IgD-negative memory B cell (primary cell): ENCODE data around the gene SMARCA2. TPM values are rescaled to one million over a fixed set of nuclear protein-coding genes. Genes with fewer than 3 reads are reported as not detected.

ENCODE experiments used
- H3K27ac Mint-ChIP-seq, 3 donors: one replicate each; pipeline ENCODE4 v1.8.0; 2020 to 2022; ENCODE audit warnings: mild to moderate bottlenecking in 3 of 3, mixed read lengths in 3 of 3, moderate library complexity in 1 of 3
- H3K27me3 Mint-ChIP-seq: one replicate; pipeline ENCODE4 v1.8.0; 2021; ENCODE audit warnings: mixed read lengths
- H3K36me3 Mint-ChIP-seq: one replicate; pipeline ENCODE4 v1.8.0; 2020; ENCODE audit warnings: mild to moderate bottlenecking, mixed read lengths
- H3K4me1 Mint-ChIP-seq, 3 donors: one replicate each; pipeline ENCODE4 v1.8.0; 2020 to 2022; ENCODE audit warnings: mixed read lengths in 3 of 3, mild to moderate bottlenecking in 1 of 3
- H3K4me3 Mint-ChIP-seq, 4 donors: one replicate each; pipeline ENCODE4 v1.8.0; 2020 to 2022; ENCODE audit warnings: mild to moderate bottlenecking in 4 of 4, mixed read lengths in 4 of 4, moderate library complexity in 3 of 4
- H3K9me3 Mint-ChIP-seq, 3 donors: one replicate each; pipeline ENCODE4 v1.8.0; 2020 to 2021; ENCODE audit warnings: mixed read lengths in 3 of 3, mild to moderate bottlenecking in 1 of 3
- polyA plus RNA-seq: library from polyadenylated mRNA; unstranded; fragments of 300-500 nt; fragmentation: Illumina TruSeq; gene quantifications from one replicate; pipeline ENCODE4 v1.2.3, GENCODE V29; 2021

Gene SMARCA2
- polyA plus RNA-seq, 1 donor from 2014 or later = 24.9 TPM

DNA sequence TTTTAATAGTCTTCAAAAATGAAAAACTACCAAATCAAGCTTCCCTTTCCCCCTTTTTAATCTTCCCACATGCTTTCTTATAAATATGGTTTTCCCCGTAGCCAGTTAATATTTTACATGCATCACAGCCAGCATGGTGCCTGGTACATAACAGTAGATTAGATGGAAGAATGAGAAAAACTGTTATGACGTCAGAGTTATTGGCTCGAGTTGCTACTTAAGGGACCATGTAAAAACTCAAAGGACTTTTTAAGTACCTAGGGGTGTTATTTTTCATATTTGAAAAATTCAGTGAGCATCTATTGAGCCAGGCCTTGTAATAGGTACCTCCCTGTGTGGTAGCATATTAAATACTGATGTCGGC lies 176.4 kb downstream of the SMARCA2 start:
- H3K27ac Mint-ChIP-seq = peak overlapping the region in 1 of 3 donors; percentile 21
- H3K4me1 Mint-ChIP-seq = no peaks in the 10 kb centered on the region
- peaks cover 0 to 2% (median 0%) of the 10 kb centered on the region in 3 donors for H3K9me3 Mint-ChIP-seq
- no peak overlapping the region for H3K4me3 Mint-ChIP-seq
- peaks cover 26% of the 10 kb centered on the region for H3K36me3 Mint-ChIP-seq
- H3K27me3 Mint-ChIP-seq = no peaks in the 10 kb centered on the region

DNA sequence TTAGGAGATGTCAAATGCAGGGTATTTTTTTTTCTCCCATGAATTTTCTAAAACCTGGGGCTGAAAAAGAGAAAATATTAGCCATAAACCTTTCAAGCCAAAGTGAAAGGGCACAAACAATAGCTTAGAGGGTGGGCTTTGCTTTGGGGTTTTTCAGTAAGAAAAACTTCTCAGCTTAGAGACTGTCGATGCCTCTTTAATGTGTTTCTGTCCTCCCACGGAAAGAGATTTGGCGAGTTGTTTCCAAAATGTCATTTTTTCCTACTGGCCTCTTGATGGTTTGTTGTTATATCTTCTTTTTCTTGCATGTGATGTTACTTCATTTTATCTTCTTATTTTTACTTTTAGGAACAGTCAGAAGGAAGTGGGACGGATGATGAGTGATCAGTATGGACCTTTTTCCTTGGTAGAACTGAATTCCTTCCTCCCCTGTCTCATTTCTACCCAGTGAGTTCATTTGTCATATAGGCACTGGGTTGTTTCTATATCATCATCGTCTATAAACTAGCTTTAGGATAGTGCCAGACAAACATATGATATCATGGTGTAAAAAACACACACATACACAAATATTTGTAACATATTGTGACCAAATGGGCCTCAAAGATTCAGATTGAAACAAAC lies 177.3 kb downstream of the SMARCA2 start:
- Mint-ChIP-seq H3K4me1 (no peaks in the 10 kb centered on the region), H3K27me3 (no peaks in the 10 kb centered on the region), H3K36me3 (peaks cover 26% of the 10 kb centered on the region), H3K9me3 (peaks cover 0 to 2% (median 0%) of the 10 kb centered on the region in 3 donors), H3K27ac (no peak overlapping the region), H3K4me3 (no peak overlapping the region)

DNA sequence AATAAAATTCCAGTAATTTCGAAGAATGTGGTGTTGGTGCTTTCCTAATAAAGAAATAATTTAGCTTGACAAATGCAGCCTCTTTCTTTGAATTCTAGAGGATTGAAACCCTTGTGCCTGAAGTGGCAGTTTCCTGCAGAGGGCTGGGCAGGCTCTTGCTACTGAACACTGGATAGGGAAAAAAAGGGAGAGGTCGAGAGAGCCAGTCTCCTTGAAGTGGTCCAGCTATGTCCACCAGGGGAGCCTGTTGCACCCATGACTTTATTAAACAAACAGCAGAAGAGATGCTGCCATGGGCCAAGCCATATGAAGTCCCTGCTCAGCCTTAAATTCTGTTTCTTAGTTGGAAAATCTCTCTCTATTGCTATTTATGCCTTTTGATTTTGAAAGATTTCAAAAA lies 178.4 kb downstream of the SMARCA2 start:
- peaks cover 0 to 2% (median 0%) of the 10 kb centered on the region in 3 donors for H3K9me3 Mint-ChIP-seq
- no peak overlapping the region for H3K27ac Mint-ChIP-seq
- H3K36me3 Mint-ChIP-seq = peaks cover 26% of the 10 kb centered on the region
- H3K4me1 Mint-ChIP-seq = no peaks in the 10 kb centered on the region
- no peaks in the 10 kb centered on the region for H3K27me3 Mint-ChIP-seq
- H3K4me3 Mint-ChIP-seq = no peak overlapping the region

DNA sequence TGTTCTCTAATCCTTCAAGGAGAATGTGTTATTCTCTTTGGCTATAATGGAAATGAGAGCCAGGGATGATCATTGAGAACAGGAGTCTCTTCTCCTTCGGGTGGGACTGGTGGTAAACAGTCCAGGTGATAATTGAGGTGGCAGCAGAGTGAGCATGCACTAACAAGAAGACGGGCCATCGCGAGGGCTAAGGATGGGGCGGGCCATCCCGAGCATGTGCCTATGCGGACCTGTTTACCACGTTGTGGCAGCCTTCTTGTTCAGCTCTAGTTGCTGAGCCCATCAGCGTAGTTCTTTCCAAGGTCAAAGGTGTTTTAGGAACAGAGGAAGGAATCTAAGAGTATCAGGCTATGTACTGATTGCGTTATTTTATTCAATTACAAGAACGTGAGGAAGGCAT lies 180.1 kb downstream of the SMARCA2 start:
- peaks cover 0 to 1% (median 1%) of the 10 kb centered on the region in 3 donors for H3K4me1 Mint-ChIP-seq
- H3K27me3 Mint-ChIP-seq = no peaks in the 10 kb centered on the region
- H3K9me3 Mint-ChIP-seq = peaks cover 4 to 10% (median 10%) of the 10 kb centered on the region in 3 donors
- H3K4me3 Mint-ChIP-seq = no peak overlapping the region
- peaks cover 29% of the 10 kb centered on the region for H3K36me3 Mint-ChIP-seq
- peak overlapping the region in 1 of 3 donors; percentile 27 for H3K27ac Mint-ChIP-seq

DNA sequence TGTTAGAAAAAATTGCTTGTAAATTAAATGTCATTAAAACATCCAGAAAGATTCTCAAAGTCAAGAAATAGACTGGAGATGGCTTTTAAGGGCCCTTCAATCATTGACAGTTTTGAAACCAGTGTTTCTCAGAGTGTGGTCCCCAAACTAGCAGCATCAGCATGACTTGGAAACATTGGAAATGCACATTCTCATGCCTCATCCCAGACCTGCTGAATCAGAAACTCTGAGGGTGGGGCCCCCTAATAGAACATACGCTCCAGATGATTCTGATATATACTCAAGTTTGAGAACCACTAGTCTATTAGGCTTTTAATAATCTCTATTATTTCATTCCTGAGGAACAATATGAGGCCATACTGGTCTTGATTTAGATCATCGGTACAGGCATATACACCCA lies 181.6 kb downstream of the SMARCA2 start:
- Mint-ChIP-seq H3K4me1 (peaks cover 0 to 4% (median 1%) of the 10 kb centered on the region in 3 donors), H3K36me3 (peaks cover 32% of the 10 kb centered on the region), H3K4me3 (no peak overlapping the region), H3K27me3 (no peaks in the 10 kb centered on the region), H3K9me3 (peaks cover 9 to 19% (median 13%) of the 10 kb centered on the region in 3 donors), H3K27ac (peak overlapping the region in 1 of 3 donors; percentile 7)

DNA sequence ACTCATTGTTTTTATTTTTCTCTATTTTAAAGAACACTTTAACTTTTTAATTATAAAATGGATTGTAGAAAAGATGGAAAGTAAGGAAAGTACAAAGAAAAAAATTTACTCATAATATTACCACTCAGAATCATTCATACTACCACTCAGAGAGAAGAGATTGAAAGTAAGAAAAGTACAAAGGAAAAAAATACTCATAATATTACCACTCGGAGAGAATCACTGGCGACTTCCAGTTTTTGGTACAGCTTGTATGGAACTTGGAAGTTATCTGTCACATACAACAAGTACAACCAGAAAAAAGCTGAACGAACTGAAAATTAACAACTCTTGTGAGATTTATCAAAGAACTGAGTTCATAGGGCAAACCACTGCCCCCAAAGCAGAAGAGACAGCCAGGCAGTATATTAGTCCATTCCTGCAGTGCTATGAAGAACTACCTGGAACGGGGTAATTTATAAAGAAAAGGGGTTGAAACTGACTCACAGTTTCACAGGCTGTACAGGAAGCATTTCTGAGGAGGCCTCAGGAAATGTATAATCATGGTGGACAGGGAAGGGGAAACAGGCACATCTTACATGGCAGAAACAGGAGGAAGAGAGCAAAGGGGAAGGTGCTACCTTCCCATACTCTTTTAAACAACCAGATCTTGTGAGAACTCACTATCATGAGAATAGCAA lies 183.9 kb downstream of the SMARCA2 start:
- H3K27ac Mint-ChIP-seq = no peak overlapping the region
- no peaks in the 10 kb centered on the region for H3K27me3 Mint-ChIP-seq
- H3K4me3 Mint-ChIP-seq = no peak overlapping the region
- H3K36me3 Mint-ChIP-seq = peaks cover 32% of the 10 kb centered on the region
- H3K9me3 Mint-ChIP-seq = peaks cover 10 to 31% (median 13%) of the 10 kb centered on the region in 3 donors
- peaks cover 0 to 4% (median 1%) of the 10 kb centered on the region in 3 donors for H3K4me1 Mint-ChIP-seq

DNA sequence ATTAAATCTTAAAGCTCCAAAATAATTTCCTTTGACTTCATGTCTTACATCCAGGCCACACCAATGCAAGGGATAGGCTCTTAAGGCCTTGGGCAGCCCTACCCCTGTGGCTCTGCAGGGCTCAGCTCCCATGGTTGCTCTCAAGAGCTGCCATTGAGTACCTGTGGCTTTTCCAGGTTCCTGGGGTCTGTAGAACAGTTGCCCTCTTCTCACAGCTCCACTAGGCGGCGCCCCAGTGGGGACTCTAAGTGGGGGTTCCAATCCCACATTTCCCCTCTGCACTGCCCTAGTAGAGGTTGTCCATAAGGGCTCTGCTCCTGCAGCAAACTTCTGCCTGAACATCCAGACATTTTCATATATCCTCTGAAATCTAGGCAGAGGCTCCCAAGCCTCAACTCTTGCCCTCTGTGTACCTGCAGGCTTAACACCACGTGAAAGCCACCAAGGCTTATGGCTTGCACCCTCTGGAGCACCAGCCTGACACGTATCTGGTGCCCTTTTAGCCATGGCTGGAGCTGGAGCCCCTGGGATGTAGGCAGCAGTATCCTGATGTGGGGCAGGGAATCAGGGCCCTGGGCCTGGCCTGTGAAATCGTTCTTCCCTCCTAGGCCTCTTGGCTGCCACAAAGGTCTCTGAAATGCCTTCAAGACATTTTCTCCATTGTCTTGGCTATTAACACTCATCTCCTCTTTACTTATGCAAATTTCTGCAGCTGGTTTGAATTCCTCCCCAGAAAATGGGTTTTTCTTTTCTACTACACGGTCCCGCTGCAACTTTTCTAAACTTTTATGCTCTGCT lies 185.1 kb downstream of the SMARCA2 start:
- Mint-ChIP-seq H3K27me3 (no peaks in the 10 kb centered on the region), H3K9me3 (peaks cover 10 to 31% (median 13%) of the 10 kb centered on the region in 3 donors), H3K4me1 (peaks cover 0 to 4% (median 1%) of the 10 kb centered on the region in 3 donors), H3K27ac (no peak overlapping the region), H3K36me3 (peaks cover 25% of the 10 kb centered on the region), H3K4me3 (peak overlapping the region in 2 of 4 donors; percentile 17 to 36)

DNA sequence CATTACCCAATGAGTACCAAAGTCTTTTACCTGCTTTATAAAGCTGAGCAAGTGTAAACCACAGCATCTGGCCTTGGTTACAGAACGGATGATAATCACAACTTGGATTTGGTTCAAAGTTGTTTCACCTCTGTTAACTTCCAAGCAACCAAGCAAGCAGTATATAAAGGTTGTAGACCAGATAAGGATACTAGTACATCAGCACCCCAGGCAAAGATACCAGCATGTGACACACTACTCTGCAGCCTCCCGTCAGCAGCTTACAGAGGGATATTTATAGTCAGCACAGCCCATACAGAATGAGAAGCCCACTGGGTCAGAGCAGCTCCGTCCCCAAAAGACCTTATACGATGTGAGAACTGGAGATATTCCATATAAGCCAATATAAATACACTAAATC lies 193.3 kb downstream of the SMARCA2 start:
- Mint-ChIP-seq H3K27ac (peak overlapping the region in 1 of 3 donors; percentile 9), H3K4me3 (no peak overlapping the region), H3K27me3 (no peaks in the 10 kb centered on the region), H3K9me3 (peaks cover 0 to 3% (median 0%) of the 10 kb centered on the region in 3 donors), H3K36me3 (peaks cover 4% of the 10 kb centered on the region), H3K4me1 (peaks cover 0 to 2% (median 2%) of the 10 kb centered on the region in 3 donors)

DNA sequence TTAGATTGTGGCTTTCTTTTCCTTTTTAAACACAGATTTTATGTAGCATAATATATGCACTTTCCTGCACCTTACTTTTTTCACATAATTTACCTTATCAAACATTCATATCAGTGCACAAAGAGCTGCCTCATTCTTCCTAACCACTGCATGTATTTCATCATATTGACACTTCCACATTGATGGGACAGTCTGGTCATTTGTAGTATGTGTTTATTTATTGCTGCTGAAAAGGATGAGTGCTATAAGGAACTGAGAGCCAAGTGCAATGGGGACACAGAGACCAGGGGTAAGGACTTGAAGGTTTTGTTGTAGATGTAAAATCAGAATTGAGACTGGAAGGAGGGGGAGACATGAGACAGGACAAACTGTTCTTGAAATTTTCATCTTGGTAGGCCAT lies 193.8 kb downstream of the SMARCA2 start:
- peaks cover 4% of the 10 kb centered on the region for H3K36me3 Mint-ChIP-seq

DNA sequence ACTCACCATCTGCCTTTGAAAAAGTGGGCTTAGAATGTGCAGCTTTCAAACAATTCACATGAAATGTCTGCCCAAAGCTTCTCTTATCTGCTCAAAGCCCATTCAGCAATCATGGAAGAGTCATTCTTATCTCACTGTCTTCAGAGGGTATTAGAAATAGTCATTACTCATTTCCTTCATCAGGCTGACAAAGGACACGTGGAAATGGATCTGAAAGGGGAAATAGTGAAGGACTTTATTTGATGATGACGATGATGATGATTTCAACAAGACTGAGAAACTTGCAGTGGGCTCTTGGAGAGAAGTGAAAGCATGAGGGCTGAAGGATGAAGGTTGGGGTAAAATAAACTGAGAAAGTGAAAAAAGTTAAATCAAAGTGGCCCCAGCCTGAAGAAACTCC lies 194.3 kb downstream of the SMARCA2 start:
- Mint-ChIP-seq H3K9me3 (no peaks in the 10 kb centered on the region), H3K4me1 (peaks cover 0 to 2% (median 2%) of the 10 kb centered on the region in 3 donors), H3K27ac (no peak overlapping the region), H3K36me3 (peaks cover 4% of the 10 kb centered on the region), H3K27me3 (no peaks in the 10 kb centered on the region), H3K4me3 (no peak overlapping the region)

More for the DNA sequence above, 193.8 kb downstream of the SMARCA2 start:
- Mint-ChIP-seq H3K9me3 (no peaks in the 10 kb centered on the region), H3K4me1 (peaks cover 0 to 2% (median 2%) of the 10 kb centered on the region in 3 donors), H3K27me3 (no peaks in the 10 kb centered on the region), H3K27ac (peak overlapping the region in 1 of 3 donors; percentile 9), H3K4me3 (no peak overlapping the region)

DNA sequence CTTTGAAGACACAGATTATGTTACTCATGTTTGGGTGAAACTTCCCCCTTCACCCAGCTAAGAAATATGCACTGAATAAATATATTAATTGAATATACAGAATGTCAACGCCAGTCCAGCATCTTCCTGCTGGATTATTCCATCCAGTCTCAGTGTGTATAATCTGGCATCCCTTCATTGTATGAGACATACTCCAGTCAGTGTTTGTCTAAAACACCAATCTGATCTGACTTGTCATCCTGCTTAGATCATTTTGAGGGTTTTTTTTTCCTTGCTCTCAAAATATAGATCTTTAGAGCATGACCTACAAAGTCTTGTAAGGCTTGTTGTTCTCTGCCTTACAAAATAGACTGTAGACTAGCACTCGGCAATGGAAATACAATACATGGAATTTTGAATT lies 195.1 kb downstream of the SMARCA2 start:
- Mint-ChIP-seq H3K36me3 (peaks cover 4% of the 10 kb centered on the region), H3K27ac (no peak overlapping the region), H3K9me3 (no peaks in the 10 kb centered on the region), H3K27me3 (no peaks in the 10 kb centered on the region), H3K4me3 (no peak overlapping the region), H3K4me1 (peaks cover 0 to 2% (median 2%) of the 10 kb centered on the region in 3 donors)

DNA sequence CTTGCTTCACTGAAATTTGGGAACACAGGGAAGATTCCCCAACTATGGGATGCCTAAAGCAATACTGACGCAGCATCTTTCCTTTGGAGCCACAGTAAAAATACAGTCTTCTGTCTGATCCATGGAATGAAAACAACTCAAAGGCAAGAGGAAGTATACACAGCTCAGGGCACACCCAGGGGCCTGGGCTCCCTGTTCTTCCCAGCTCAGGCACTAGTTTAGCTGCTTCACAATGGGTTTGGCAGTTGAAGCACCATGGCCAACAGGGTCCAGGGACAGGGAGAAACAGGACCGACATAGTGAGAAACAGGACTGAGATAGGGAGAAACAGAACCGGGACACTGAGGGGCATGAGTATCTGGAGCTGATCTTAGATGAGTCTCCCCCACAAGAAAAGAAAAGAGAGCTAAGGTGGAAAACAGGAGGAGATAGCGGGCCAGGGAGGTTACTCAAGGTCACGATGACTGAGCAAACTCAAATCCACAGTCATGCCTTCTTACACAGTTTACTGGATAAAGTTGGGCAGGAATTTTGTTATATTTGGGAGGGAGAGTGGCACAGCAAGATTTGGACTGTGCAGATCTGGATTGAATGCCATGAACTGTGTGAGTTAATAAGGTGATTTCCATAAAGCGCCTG lies 198.8 kb downstream of the SMARCA2 start:
- H3K36me3 Mint-ChIP-seq = peaks cover 4% of the 10 kb centered on the region
- H3K4me1 Mint-ChIP-seq = peaks cover 0 to 2% (median 2%) of the 10 kb centered on the region in 3 donors
- no peaks in the 10 kb centered on the region for H3K9me3 Mint-ChIP-seq
- no peaks in the 10 kb centered on the region for H3K27me3 Mint-ChIP-seq
- H3K27ac Mint-ChIP-seq = no peak overlapping the region
- no peak overlapping the region for H3K4me3 Mint-ChIP-seq

DNA sequence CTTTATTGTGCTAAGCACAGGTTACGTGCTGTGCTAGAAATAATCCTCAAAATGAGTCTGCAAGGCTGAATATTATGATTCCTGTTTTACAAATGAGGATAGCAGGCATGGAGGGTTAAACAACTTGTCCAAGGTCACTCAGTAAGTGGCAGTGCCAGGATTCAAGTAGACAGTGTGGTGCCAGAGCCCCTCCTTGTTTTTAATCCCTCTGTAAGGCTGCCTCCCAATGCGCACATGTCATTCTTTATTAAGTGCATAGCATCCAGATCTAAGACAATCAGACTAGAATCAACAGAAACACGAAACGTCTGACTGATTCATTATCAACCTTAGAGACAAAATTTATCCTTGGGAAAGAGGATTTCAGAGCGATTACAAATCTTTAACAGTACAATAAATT lies 199.6 kb downstream of the SMARCA2 start:
- Mint-ChIP-seq H3K4me1 (peaks cover 0 to 1% (median 0%) of the 10 kb centered on the region in 3 donors), H3K36me3 (peaks cover 4% of the 10 kb centered on the region), H3K9me3 (no peaks in the 10 kb centered on the region), H3K4me3 (no peak overlapping the region), H3K27me3 (no peaks in the 10 kb centered on the region), H3K27ac (no peak overlapping the region)

DNA sequence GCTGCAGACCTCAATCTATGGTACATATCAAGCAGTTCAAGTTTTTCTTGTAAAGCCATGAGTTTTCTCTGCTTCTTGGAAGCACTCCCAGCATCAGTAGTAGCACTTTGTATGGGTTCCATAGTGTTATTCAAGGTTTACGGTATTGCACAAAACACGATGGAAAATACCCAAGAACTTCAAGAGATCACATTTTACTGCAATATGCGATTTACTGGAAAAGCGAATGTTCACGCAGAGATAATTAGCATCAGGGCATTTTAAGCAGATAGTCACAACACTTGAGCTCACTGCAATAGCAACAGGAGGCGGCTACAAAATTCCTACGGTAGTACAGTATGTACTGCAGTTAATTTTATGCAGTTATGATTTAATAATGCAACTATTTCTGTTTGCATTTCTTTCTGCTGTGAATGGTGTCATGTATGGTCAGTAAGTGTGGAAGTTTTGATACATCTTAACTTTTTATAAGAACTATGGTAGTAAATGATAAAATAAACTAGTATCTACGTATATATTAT lies 200.8 kb downstream of the SMARCA2 start:
- Mint-ChIP-seq H3K36me3 (peaks cover 5% of the 10 kb centered on the region), H3K4me1 (no peaks in the 10 kb centered on the region), H3K4me3 (no peak overlapping the region), H3K27me3 (no peaks in the 10 kb centered on the region), H3K27ac (no peak overlapping the region), H3K9me3 (peaks cover 0 to under 1% (median 0%) of the 10 kb centered on the region in 3 donors)
